Activated T-helper 9 cell treated with anti-CD3 and anti-CD28 coated beads, Interleukin-2, amount 50 U/mL, for 16 hours (primary cell): ENCODE results near the gene SNX22.

Source experiments
- DNase-seq: peaks from one replicate; pipeline ENCODE4 v3.0.0-alpha.2; 2020; ENCODE audit warnings: low read depth

Gene SNX22

DNA sequence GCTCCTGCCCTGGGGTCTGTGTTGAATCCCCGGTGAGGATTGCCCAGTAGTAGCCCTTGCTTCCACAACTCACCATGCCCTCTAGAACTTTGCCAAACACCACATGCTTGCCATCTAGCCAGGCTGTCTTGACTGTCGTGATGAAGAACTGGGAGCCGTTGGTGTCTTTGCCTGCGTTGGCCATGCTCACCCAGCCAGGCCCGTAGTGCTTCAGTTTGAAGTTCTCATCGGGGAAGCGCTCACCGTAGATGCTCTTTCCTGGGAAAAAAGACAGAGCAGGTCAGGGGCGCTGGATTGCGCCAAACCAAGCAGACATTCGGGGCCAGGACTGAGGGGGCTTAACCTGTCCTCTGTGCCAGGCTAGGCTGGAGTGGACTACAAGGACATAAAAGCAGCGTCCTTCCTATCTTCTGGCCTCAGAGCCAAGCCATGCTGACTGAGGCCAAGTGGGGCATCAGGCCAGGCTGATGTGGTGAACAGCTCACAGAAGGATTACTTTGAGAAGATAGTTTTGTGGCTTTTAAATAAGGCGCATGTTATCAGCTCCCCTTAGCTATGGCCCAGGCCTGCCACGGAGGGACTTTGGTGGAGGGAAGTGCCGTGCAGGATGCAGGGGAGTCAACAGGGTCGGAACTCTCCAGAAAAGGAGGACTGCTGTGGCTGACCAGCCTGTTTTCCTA, 5.3 kb downstream of the SNX22 start:
- no peak for DNase-seq

DNA sequence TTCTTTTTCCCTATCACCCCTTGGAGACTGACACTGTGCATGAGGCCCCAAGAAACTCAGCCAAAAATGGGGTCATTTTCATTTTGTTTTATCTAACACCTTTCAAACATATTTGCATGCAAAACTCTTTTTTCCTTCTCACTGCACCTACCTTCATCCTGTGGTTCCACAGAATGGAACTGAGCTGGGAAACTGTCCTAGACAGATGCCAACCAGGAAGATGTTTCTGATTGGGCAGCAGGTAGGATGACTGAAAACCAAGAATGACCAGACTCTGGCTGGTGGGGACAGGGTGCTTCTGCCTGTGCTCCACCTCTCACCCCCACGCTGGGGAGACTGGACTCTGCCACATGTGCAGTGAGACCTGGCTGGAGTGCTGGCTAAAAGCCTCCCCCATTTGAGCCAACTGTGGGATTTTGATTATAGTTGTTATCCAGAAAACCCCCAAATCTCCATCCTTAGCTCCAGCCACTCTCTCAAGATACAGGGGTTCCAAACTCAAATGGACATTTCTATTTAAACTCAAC, 6.1 kb downstream of the SNX22 start:
- DNase-seq: no peak

DNA sequence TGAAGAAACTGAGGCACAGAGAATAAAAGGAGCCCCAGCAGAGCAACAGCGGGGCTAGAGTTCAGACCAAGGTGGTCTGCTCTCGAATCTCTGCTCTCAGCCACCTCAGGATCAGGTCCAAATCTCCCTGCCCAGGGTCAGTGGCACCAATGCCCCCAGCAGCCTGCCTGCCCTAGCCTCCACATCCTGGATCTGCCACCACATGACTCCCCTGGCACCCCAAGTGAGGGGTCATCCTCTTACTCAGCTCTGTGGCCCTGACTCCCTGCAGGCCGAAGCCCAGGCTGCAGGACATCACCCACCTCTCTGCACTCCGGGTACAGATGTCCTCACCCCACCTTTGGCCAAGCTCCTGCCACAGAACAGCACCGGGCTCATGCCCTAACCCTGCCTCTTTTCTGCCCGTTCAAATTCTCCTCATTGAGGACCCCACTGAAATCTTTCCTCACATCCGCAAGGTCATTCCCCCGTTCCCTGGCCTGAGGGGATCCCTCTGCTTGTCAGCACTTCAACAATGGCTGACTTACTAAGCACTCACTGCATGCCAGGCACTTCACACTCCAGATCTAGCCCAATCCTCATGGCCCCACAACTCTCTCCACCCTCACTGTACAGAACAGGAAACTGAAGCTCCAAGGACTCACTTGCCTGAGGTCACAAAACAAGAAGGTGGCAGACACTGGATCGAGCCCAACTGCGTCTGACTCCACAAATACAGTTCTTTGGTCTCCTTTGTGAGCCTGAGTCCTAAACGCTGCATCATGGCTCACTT, 7.0 kb downstream of the SNX22 start:
- DNase-seq: no peak

DNA sequence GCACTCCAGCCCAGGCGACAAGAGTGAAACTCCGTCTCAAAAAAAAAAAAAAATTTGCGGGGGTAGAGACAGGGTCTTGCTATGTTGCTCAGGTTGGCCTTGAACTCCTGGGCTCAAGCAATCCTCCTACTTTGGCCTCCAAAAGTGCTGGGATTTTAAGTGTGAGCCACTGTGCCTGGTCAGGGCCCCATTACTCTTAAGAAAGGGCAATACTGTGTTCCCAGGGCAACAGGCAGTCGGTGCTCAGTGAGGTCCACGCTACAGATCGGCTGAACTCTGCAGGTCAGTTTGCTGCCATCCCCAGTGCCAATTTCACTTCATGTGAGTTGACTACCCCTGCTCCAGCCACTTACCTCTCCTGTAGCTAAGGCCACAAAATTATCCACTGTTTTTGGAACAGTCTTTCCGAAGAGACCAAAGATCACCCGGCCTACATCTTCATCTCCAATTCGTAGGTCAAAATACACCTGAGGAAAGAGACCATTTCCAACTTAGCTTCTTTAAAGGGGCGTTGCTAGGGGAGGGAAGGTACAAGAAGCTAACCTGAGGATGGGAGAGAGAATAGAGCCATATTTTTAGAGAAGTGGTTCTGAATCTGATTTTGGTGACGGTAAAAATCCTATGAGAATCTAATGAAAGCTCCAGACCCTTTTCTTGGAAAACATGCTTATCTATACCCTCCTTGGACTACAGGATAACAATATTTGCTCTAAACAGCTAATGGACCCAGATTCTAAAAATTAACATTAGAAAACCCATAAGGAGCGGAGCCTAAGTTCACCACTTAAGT, 10.4 kb downstream of the SNX22 start:
- DNase-seq: no peak

DNA sequence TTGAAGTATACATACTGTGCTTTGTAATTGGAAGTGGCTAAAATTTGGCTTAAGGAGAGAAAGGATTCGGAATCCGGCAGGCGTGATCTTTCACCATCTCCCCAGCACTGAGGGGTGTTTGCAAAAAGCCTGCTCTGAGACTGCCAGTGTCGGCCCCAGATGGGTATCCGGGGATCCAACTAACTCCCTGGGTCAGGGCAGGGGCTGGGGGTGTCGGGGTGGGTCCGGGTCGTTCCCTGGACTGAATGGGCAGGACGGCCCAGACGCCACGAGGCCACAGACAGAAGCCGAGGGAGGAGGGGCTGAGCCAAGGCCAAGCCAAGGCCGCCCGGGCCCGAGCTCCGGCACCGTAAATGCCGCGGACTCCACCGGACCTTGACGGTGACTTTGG, 10.9 kb downstream of the SNX22 start:
- no peak for DNase-seq

DNA sequence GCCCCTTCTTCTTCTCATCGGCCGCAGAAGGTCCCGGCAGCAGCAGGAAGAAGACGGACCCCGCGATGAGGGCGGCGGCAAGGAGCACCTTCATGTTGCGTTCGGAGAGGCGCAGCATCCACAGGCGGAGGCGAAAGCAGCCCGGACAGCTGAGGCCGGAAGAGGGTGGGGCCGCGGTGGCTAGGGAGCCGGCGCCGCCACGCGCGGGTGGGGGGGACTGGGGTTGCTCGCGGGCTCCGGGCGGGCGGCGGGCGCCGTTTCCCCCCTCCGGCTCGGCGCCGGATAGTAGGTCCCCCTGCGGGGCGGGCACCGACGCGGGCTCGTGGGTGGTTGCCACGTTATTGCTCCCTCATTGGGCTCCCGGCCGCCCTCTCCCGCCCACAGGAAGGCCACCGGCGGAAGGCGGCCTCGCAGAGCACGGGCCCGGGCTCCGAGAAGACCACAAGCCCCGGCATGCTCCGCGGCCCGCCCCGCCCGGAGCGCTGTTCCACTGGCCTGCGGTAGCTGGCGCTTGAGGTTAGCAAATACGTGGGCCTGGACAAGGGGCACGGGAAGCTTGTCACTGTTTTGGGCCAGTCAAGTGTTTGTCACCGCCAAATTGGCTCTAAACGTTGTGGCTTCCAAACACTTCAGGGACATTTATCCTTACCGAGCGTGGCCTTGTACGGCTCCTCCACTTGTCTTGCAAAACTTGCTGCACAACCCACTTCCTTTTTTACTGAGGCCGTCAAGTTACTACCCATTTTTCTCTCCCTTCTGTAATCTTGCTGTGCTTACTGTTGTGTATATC, 11.5 kb downstream of the SNX22 start, which contains the start of gene PPIB:
TSS of gene PPIB (minus strand) at position 154 of the 790 bp plus-strand sequence. CDS start at position 118, 36 bp downstream.
- peak; percentile 96 for DNase-seq

DNA sequence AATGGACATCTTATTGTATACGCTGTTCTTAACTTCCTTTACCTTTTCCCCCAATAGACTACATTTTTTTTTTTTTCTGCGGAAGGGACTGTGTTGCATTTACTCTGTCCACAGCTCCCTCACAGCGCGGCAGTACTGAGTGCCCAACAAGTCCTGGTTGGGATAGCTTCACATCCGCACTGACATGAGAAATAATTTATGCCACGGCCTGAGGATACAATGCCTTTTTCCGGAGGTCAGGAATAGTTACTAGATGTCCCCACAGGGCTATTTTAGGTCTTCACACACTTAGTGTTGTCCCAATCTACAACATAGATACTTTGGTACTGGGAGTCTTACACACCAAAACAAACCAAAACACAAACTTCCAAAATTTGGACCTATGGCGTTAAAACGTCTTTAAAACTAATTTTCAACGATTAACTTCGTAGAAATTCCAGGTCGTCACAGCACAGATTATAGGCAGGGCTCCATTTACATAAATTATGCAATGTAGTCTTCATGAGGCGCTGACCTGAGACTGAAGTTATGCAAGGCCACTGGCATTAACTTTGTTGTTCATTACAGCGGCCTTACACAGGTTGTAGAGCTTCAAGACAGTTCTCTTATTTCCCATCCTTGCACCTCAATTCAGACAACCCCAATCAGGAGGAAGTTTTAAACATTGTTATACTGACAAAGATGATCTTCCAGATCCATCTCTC, 12.3 kb downstream of the SNX22 start:
- DNase-seq: no peak

DNA sequence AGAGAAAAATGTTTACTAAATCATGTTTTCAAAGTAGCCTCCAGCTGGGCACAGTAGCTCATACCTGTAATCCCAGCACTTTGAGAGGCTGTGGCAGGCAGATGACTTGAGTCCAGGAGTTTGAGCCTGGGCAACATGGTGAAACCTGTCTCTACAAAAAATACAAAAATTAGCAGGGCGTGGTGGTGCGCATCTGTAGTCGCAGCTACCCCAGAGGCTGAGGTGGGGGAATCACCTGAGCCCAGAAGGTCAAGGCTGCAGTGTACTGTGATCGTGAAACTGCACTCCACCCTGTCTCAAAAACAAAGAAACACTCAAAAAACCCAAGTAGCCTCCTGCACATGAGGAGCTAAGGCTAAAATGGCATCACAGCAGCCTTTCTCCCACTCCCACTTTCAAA, 12.9 kb downstream of the SNX22 start:
- no peak for DNase-seq

DNA sequence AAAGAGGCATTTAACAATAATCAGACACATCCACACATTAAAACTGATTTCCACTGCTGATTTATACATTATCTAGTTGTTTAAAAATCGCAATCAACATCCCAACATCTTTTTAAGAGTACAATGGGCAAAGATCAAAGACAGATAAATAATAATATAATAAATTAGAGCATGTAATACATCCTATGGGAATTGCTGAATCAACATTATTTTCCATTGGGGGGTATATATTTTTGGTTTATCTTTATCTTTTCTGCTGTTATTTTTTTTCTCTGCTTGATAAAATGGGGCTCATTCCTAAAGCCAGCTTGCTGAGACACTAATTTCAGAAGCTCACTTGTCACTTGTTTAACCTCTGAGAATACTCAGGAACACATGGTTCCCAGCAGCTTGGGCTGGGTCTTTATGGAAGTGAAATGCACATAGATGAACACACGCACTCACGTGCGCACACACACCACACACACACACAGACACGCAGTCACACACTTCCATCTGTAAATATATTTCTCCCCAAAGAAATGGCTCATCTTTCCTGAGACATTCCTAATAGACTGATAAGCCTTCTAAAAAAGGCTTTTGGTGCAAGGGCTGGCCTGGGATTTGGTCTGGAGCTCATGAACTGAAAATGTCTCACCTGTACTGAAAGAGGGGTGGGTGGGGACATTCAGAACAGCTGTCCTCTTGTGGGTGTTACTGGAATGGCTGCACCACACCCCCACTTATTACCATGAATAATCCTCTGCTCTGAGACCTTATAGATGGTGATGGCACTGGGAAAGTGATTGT, 14.8 kb downstream of the SNX22 start:
- no peak for DNase-seq

DNA sequence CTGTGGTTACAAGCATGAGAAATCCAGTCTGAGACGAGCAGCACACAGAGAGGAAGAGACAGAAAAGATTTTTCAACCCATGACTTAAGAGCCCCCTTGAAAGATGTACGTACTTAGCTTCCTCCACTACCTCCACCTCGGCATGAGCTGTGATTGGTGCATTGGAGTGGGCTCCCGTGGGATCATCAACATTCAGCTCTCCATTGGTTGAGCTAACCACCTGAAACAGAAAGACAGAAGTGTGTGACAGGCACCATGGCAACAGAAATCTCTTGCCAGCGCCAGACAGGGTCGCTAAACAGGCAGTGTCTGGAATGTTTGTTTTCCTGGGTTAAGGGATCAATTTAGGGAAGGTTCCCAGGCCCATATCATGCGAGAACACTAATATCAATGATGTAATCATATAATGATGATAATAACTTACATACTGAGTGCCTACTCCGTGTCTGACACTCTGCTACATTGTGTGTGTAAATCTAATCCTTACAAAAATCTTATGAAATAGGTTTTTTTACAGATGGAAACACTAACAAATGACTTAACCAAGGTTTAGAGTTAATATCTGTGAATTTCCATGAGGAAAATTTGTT, 28.8 kb downstream of the SNX22 start:
- no peak for DNase-seq

DNA sequence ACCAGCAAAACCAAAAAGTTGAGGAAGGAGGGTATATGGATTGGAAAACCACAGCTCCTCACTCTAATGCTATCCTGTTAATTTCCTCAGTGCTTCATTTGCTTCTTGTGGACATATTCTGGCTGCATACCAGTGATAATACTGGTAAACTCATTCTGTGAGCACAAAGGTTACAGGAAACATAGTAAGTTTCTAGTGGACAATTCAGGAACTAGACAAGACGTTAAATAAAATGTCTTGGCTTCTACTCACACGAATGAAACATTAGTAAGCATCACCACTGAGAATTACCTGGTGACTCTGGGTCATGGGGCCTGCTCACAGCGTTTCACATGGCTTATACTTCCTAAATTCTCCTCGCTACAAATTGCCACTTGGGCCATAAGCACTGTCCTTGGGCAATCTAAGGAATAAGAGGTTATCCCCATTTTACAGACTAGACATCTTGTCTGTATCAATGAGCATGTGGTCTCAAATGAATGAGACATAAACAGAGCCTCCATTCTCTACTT, 31.4 kb downstream of the SNX22 start:
- DNase-seq: no peak

DNA sequence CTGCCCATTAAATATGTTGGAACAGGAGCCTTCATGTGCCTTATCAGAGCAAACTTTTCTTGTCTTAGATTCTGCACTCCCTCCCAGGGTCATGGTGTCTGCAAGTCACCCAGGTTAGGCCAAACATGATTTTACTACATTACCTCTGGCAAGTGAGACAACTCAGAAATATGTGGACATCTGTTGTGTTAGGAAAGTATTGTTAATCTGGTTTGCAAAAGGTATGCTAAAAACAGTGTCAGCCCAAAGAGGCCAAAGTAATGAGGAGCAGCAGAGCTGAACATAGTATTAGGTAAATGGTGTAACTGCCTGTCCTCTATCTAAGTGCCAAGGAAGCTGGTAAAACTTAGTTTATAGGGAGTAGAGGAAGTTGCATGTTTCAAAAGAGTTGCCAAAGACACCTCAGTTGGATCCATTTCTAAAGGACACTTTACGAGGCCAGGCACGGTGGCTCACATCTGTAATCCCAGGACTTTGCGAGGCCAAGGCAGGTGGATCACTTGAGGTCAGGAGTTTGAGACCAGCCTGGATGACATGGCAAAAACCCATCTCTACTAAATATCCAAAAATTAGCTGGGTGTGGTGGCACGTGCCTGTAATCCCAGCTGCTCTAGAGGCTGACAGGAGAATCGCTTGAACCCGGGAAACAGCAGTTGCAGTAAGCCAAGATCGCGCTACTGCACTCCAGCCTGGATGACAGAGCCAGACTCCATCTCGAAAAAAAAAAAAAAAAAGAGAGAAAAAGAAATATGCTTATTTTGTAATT, 33.8 kb downstream of the SNX22 start:
- DNase-seq: no peak

DNA sequence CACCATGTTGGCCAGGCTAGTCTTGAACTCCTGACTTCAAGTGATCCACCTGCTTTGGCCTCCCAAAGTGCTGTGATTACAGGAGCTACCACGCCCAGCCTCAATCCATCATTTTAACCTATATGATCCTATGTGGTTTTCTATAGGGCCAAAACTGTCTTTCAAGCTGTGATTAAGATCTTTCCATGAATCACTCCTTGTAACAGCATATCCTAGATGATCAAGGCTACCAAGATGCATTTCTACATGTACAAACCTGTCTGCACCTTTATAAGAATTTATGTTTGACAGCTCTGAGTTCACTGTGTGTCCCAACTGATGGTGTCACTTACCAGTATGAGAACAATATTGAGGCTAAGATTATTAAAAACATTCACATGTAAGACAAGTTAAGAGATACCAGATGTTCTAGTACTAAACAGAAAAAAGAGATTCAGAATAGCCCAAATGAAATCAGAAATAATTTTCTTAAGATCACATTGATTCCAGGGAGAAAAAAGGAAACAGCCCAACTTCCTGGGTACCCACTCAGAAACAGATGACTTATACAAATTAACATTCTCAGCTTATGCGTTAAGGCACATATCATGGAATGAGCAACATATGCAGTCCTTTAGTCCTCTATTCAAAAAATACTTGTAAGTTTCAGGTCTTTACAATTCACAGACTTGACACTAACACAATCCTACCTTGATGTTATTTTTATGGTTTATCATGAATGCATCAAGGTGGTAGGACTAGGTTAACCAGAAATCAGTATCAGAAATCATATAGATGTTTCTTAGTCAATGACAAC, 36.1 kb downstream of the SNX22 start:
- no peak for DNase-seq

DNA sequence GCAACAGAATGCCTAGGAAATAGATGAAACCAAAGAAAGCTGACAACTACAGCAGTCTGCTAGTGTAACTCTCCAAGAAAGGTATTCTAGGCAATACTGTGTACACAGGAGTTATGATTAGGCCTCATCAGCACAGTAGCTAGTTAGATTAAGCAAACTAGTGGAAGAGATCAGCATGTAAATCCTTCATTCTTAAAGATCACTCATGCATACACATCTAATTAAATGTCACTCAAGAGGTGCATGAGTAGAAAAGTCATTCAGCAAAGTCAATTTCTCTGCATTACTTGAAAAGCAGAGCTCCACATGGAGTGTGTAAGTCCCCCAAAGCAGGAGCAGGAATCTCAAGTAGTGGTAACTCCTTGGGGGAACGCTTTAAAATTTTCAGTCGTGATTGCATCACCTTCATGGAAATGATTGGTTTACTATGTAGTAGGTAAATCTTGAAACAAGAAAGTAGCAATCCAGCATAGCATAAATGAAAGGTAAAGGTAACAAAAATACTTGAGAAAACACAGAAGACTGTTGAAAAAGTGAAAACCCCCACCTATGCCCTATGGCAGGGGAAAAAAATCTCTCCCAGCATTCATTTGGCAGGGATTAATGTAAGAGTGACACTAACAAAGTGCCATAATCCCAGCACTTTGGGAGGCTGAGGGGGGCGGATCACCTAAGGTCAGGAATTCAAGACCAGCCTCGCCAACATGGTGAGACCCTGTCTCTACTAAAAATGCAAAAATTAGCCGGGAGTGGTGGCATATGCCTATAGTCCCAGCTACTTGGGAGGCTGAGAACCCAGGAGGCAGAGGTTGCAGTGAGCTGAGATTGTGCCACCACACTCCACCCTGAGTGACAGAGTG, 40.7 kb downstream of the SNX22 start:
- no peak for DNase-seq

DNA sequence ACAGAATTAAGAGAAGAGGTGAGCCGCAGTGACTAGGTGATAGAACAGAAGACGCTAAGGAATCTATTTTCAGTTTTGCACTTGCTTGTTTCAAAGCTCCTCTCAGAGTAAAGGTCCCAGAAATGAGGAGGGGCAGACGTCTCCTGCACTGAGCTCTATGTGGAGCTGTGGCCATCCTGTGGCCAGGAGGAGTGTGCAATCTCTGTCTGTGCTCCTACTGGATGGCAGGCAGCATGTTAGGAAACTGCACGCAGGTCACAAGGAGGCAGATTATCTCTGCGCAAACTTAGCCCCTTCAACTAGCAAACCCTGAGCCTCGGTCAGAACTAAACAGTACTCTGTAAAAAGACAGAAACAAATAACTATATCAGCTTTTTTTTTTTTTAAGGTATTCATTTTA, 42.4 kb downstream of the SNX22 start:
- no peak for DNase-seq

DNA sequence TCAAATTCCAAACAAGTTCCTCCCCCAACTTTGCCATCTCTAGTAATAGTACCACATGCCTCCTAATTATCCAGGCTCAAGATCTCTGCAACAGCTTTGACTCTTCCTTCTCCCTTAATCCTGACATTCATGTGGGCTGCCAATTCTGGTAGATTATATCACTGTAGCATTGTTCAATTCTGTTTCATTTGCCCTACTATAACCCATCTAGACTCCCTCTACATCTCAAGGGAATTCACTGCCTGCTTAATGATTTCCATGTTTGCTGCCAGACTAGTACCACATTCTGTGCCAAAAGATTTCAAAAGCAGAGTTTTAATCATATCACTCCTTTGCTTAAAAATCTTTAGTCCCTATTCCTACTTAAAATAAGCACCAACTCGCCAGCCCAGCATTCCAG, 45.9 kb downstream of the SNX22 start:
- DNase-seq: no peak

DNA sequence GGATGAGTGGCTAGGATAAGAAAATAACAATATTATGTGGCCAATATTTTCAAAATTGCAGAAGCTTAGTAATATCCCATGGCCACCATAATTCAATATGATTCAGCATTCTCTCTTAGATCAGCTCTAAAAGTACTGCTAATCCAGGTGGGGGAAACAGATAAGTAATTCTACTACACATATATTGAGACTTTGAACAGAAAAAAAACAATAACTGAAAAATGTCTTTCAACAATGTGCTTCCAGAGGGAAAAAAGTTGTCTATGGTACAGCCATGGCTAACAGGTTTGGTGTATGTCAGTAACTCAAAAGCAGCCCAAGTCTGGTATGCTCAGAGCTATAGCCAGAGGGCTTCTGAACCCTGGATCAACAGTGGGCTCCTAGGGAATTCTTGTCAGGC, 53.7 kb downstream of the SNX22 start:
- no peak for DNase-seq
